ENCODE measurements around the gene ITLN2.
"Not testable (repeated sequence)": the region's sequence is repeated elsewhere in the genome, so short reads cannot be mapped to it uniquely, and the experiment has no call there.

ITLN2 gene

GRCh38 chr1:160913229-160913628 is 41.4 kb downstream of the ITLN2 start:
- not testable (repeated sequence) for H3K27ac ChIP-seq (ENCODE audit: low read depth, low read length); H3K9ac ChIP-seq (ENCODE audit: low read length); H3K36me3 ChIP-seq (ENCODE audit: control insufficient read depth, insufficient read depth, low read length); H3K4me1 ChIP-seq (ENCODE audit: control insufficient read depth, insufficient read depth, low read length); H3K27me3 ChIP-seq (ENCODE audit: control insufficient read depth, insufficient read depth, low read length); H3K4me3 ChIP-seq (ENCODE audit: low read length)

GRCh38 chr1:160911925-160912324 is 42.7 kb downstream of the ITLN2 start:
- H3K36me3 ChIP-seq (ENCODE audit: control insufficient read depth, insufficient read depth, low read length), result no peaks in the 10 kb centered on the region

GRCh38 chr1:160911441-160911840 is 43.2 kb downstream of the ITLN2 start:
- H3K27me3 ChIP-seq (ENCODE audit: control insufficient read depth, insufficient read depth, low read length), result no peaks in the 10 kb centered on the region
- H3K27ac ChIP-seq (ENCODE audit: low read depth, low read length), result no peak overlapping the region
- no peaks in the 10 kb centered on the region for H3K36me3 ChIP-seq (ENCODE audit: control insufficient read depth, insufficient read depth, low read length)
- H3K9ac ChIP-seq (ENCODE audit: low read length), result no peak overlapping the region
- no peaks in the 10 kb centered on the region for H3K4me1 ChIP-seq (ENCODE audit: control insufficient read depth, insufficient read depth, low read length)
- no peak overlapping the region for H3K4me3 ChIP-seq (ENCODE audit: low read length)

More at GRCh38 chr1:160911925-160912324, 42.7 kb downstream of the ITLN2 start:
- Histone ChIP-seq H3K27me3 (ENCODE audit: control insufficient read depth, insufficient read depth, low read length) (no peaks in the 10 kb centered on the region), H3K4me1 (ENCODE audit: control insufficient read depth, insufficient read depth, low read length) (no peaks in the 10 kb centered on the region), H3K27ac (ENCODE audit: low read depth, low read length) (no peak overlapping the region), H3K4me3 (ENCODE audit: low read length) (no peak overlapping the region), H3K9ac (ENCODE audit: low read length) (no peak overlapping the region)

- Histone ChIP-seq H3K27ac (ENCODE audit: low read depth, low read length) (no peak overlapping the region), H3K4me1 (ENCODE audit: control insufficient read depth, insufficient read depth, low read length) (no peaks in the 10 kb centered on the region), H3K36me3 (ENCODE audit: control insufficient read depth, insufficient read depth, low read length) (no peaks in the 10 kb centered on the region), H3K27me3 (ENCODE audit: control insufficient read depth, insufficient read depth, low read length) (no peaks in the 10 kb centered on the region), H3K4me3 (ENCODE audit: low read length) (no peak overlapping the region), H3K9ac (ENCODE audit: low read length) (no peak overlapping the region)
Measured at GRCh38 chr1:160910170-160910750, 44.3 kb downstream of the ITLN2 start.

- no peak overlapping the region for H3K27ac ChIP-seq (ENCODE audit: low read depth, low read length)
- no peak overlapping the region for H3K4me3 ChIP-seq (ENCODE audit: low read length)
- no peaks in the 10 kb centered on the region for H3K4me1 ChIP-seq (ENCODE audit: control insufficient read depth, insufficient read depth, low read length)
- no peaks in the 10 kb centered on the region for H3K36me3 ChIP-seq (ENCODE audit: control insufficient read depth, insufficient read depth, low read length)
- no peak overlapping the region for H3K9ac ChIP-seq (ENCODE audit: low read length)
- H3K27me3 ChIP-seq (ENCODE audit: control insufficient read depth, insufficient read depth, low read length), result no peaks in the 10 kb centered on the region
Measured at GRCh38 chr1:160907976-160908375, 46.6 kb downstream of the ITLN2 start.

- H3K36me3 ChIP-seq (ENCODE audit: control insufficient read depth, insufficient read depth, low read length), result no peaks in the 10 kb centered on the region
- no peak overlapping the region for H3K27ac ChIP-seq (ENCODE audit: low read depth, low read length)
- no peak overlapping the region for H3K9ac ChIP-seq (ENCODE audit: low read length)
- H3K27me3 ChIP-seq (ENCODE audit: control insufficient read depth, insufficient read depth, low read length), result no peaks in the 10 kb centered on the region
- no peaks in the 10 kb centered on the region for H3K4me1 ChIP-seq (ENCODE audit: control insufficient read depth, insufficient read depth, low read length)
- no peak overlapping the region for H3K4me3 ChIP-seq (ENCODE audit: low read length)
Measured at GRCh38 chr1:160905617-160905989, 49.0 kb downstream of the ITLN2 start.

- Histone ChIP-seq H3K27me3 (ENCODE audit: control insufficient read depth, insufficient read depth, low read length) (no peaks in the 10 kb centered on the region), H3K4me3 (ENCODE audit: low read length) (no peak overlapping the region), H3K9ac (ENCODE audit: low read length) (no peak overlapping the region), H3K27ac (ENCODE audit: low read depth, low read length) (no peak overlapping the region), H3K4me1 (ENCODE audit: control insufficient read depth, insufficient read depth, low read length) (no peaks in the 10 kb centered on the region), H3K36me3 (ENCODE audit: control insufficient read depth, insufficient read depth, low read length) (no peaks in the 10 kb centered on the region)
Measured at GRCh38 chr1:160904783-160905616, 49.6 kb downstream of the ITLN2 start.

- not testable (repeated sequence) for H3K9ac ChIP-seq (ENCODE audit: low read length); H3K4me3 ChIP-seq (ENCODE audit: low read length); H3K4me1 ChIP-seq (ENCODE audit: control insufficient read depth, insufficient read depth, low read length); H3K36me3 ChIP-seq (ENCODE audit: control insufficient read depth, insufficient read depth, low read length); H3K27ac ChIP-seq (ENCODE audit: low read depth, low read length); H3K27me3 ChIP-seq (ENCODE audit: control insufficient read depth, insufficient read depth, low read length)
Measured at GRCh38 chr1:160902251-160902650, 52.4 kb downstream of the ITLN2 start.

- Histone ChIP-seq H3K27me3 (ENCODE audit: control insufficient read depth, insufficient read depth, low read length) (no peaks in the 10 kb centered on the region), H3K4me1 (ENCODE audit: control insufficient read depth, insufficient read depth, low read length) (no peaks in the 10 kb centered on the region), H3K36me3 (ENCODE audit: control insufficient read depth, insufficient read depth, low read length) (no peaks in the 10 kb centered on the region), H3K9ac (ENCODE audit: low read length) (no peak overlapping the region), H3K27ac (ENCODE audit: low read depth, low read length) (no peak overlapping the region), H3K4me3 (ENCODE audit: low read length) (no peak overlapping the region)
Measured at GRCh38 chr1:160901768-160902167, 52.8 kb downstream of the ITLN2 start.

GRCh38 chr1:160900683-160901082 is 53.9 kb downstream of the ITLN2 start:
- H3K27ac ChIP-seq (ENCODE audit: low read depth, low read length); H3K4me1 ChIP-seq (ENCODE audit: control insufficient read depth, insufficient read depth, low read length); H3K27me3 ChIP-seq (ENCODE audit: control insufficient read depth, insufficient read depth, low read length); H3K9ac ChIP-seq (ENCODE audit: low read length); H3K4me3 ChIP-seq (ENCODE audit: low read length); H3K36me3 ChIP-seq (ENCODE audit: control insufficient read depth, insufficient read depth, low read length): not testable (repeated sequence)

Data from rectal smooth muscle tissue (tissue), 1 donor.